ENCODE measurements around the gene RNF144A. TPM values are rescaled to one million over a fixed set of nuclear protein-coding genes. Genes with fewer than 3 reads are reported as not detected.

The RNF144A gene
- total and polyA plus RNA-seq, 2 donors (not counting 1 experiment from before 2014, with no cell fraction given), result 1.2 to 1.6 TPM

- no peak overlapping the region for H3K4me3 Mint-ChIP-seq
- CTCF ChIA-PET, result interaction anchor here (1.2 to 3.0 kb wide), 2 partner anchors 8 to 12 kb away, joined by 5 to 17 read pairs; partner anchors contain the start of gene RNF144A
- Histone ChIP-seq H4K20me1 (ENCODE audit: control insufficient read depth, insufficient read depth, low read length, poor library complexity, severe bottlenecking) (no peaks in the 10 kb centered on the region), H3K4me3 (ENCODE audit: control extremely low read depth in 1 of 5, extremely low read depth in 1 of 5, insufficient read depth in 1 of 5, low read depth in 2 of 5, low read length in 4 of 5) (no peak overlapping the region), H3K36me3 (replicated peaks in 1 of 2; ENCODE audit: control extremely low read depth in 1 of 2, control insufficient read depth in 1 of 2, extremely low read depth in 1 of 2, insufficient read depth in 2 of 2, low read length in 1 of 2) (no peaks in the 10 kb centered on the region), H3K79me2 (ENCODE audit: control insufficient read depth, insufficient read depth, low read length) (no peaks in the 10 kb centered on the region), H3K4me1 (ENCODE audit: control insufficient read depth in 2 of 2, insufficient read depth in 2 of 2, low read length in 2 of 2) (peaks cover 24 to 26% of the 10 kb centered on the region in 2 donors), H2AFZ (ENCODE audit: insufficient read depth, low read depth, low read length, poor library complexity, severe bottlenecking) (no peak overlapping the region), H3K9ac (ENCODE audit: low read length) (no peak overlapping the region), H3K27ac (ENCODE audit: low read length in 2 of 2) (no peak overlapping the region), H3K27me3 (replicated peaks in 1 of 4; ENCODE audit: control extremely low read depth in 1 of 4, control insufficient read depth in 3 of 4, insufficient read depth in 4 of 4, low read length in 3 of 4) (no peaks in the 10 kb centered on the region), H3K9me3 (ENCODE audit: control extremely low read depth in 1 of 3, control insufficient read depth in 2 of 3, insufficient read depth in 1 of 3, low read length in 2 of 3) (peaks cover 0 to 8% (median 0%) of the 10 kb centered on the region in 3 donors), H3K4me2 (replicated peaks; ENCODE audit: low read depth, low read length, poor library complexity, severe bottlenecking) (no peak overlapping the region)
- no peak overlapping the region for H3K27ac Mint-ChIP-seq
- no CpG with 5 or more reads among the region's 2 CpGs for WGBS (ENCODE audit: insufficient coverage)
- TF ChIP-seq CTCF (IDR thresholded peaks at IDR 0.05) (no peak), EZH2 (IDR thresholded peaks at IDR 0.05; ENCODE audit: borderline replicate concordance, insufficient read depth, low read depth, low read length, poor library complexity, severe bottlenecking) (no peak)
- no peaks in the 10 kb centered on the region for H3K9me3 Mint-ChIP-seq (ENCODE audit: insufficient read depth)
- H3K4me1 Mint-ChIP-seq, result peaks cover 27% of the 10 kb centered on the region
- no peaks in the 10 kb centered on the region for H3K27me3 Mint-ChIP-seq
- POLR2A ChIA-PET, result no interaction called here
- intact Hi-C loops (cut with micrococcal nuclease), result loop anchor here (10.0 kb wide), 1 partner anchor 1777 kb away; the partner anchor contains the start of gene ID2
- DNase-seq (no peak), ATAC-seq (ENCODE audit: low read depth) (no peak)
Measured at GRCh38 chr2:6908291-6908690, 8.9 kb upstream of the RNF144A start.
